LoVo (cell line): Measurements from ENCODE around the gene ARCN1.

ENCODE experiments used
- DNase-seq: peaks from one replicate; pipeline ENCODE4 v3.0.0-alpha.2; 2016; ENCODE audit warnings: low spot score

The ARCN1 gene

DNA sequence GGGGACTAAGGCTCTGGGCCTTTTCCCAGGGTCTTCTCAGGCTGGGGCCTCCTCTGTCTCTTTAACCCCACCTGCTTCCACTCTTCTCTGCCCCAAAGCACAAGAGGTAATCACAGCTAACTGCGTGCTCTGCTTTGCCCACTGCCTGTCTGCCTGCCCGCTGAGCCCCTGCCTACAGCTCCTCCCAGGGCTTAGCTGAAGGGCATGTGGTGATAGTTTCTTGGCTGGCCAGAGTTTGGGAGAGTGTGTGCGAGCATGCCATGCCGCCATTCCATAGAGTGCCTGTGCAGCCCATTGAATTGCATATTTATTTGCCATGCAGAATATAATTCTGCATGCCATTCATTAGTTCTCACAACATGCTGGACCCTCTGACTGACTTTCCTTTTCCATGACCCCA, 67.7 kb downstream of the ARCN1 start:
- no peak for DNase-seq

DNA sequence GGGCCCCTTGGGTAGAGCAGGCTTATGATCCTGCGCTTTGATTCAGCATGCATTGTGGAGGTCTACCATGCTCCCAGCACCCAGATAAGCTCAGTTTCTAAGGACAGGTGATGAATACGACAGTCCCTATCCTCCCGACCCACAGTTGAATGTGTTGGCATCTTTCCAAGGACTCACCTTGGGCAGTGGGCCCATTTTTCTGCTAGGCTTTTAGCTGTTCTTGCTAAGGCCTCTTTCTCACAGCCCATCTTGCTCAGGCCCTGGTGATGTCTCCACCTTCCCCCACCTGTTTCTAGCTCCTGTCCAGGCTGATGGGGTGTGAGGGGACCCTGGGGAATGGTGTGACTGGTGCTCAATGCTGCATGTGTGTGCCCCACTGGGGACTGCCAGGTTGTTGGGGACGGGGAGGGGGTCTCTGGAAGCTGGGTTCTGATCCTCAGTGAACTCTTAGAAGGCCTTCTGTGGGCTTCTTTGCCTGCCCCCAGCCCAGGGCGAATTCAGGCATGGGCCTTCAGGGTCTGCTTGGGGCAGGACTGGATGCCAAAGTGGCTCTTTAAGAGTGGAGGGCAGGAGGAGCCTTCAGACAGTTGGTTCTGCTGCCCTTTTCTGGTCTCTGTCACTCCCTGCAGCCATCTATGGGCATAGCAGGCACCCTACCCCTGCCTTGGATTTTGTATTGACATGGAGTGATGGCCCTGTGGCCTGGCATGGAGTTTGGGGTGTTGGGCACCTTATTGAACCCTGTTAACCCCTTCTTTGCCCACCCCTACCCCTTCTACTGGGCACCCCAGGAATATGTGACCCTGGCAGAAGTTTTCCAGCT, 68.3 kb downstream of the ARCN1 start:
- no peak for DNase-seq

DNA sequence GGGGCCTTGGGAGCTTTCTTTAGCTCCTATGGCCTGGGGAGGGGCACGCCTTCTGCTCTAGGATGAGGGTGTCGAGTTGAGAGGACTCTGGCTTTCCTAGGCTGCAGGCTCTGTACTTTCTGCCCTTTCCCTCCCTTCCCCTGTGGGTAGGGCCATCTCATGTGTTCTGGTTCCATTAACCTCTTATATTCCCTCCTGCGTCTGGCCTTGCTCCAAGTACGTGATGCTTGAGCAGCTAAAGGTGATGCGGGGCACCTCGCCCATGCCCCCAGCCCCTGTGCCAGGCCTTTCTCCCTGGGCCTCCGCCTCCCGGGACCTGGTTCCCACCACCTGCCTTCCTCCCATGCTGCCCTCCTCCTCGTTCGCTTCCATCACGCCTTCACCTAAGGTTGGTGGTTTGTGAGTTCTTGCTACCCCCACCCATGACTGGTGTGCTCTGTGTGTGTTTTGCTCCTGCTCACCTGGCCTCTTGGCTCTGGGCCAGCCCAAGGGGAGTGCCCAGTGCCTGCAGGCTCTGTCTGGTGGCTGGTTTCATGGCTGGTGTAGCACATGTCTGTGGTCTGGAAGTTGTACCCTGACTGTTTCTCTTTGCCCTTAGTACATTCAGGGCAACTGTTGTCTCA, 69.3 kb downstream of the ARCN1 start:
- no peak for DNase-seq

DNA sequence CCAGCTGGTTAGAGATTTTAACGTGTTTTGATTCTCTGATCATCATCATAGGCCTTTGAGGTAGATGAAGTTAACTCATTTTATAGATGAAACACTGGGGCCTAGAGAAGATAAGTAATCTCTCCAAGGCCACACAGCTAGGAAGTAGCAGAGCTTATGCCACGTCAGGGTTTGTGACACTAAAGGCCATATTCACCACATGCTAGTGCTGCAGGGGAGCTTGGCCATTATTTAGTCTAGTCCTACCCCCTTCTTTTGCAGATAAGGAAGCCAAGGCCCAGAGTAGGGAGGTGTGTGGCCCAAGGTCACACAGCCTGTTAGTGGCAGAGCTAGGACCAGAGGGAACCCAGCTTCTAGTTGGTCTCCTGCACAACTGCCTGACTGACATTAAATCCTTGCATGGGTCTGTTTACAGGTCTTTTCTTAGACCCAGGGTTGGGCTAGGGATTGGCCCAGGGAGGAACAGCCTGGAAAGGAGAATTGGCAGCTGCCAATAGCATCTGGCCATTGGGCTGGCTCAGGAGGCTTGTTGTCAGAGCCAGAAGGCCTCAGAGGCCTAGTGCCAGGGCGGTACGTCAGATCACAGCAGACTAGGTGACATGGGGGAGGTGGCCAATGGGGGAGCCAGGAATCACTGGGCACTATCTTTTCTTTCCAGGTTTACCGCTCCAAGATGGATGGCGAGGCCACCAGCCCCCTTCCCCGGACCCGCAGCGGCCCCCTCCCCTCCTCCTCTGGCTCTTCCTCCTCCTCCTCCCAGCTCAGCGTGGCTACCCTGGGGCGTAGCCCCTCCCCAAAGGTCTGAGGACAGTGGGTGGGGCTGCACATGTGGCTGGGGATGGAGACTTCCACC, 71.2 kb downstream of the ARCN1 start:
- no peak for DNase-seq

DNA sequence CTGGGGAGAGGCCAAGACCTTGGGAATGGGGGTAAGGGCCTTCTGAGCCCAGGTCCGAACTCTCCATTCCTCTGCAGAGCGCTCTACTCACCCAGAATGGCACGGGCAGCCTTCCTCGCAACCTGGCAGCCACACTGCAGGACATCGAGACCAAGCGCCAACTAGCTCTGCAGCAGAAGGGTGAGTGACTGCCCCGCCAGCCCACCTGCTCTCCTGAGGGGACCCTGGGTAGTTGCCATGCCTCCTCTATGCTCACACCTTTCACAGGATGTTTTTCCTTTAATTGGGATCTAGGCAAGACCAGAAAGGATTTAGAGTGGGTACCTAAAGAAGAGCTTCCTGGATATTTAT, 71.8 kb downstream of the ARCN1 start:
- no peak for DNase-seq

DNA sequence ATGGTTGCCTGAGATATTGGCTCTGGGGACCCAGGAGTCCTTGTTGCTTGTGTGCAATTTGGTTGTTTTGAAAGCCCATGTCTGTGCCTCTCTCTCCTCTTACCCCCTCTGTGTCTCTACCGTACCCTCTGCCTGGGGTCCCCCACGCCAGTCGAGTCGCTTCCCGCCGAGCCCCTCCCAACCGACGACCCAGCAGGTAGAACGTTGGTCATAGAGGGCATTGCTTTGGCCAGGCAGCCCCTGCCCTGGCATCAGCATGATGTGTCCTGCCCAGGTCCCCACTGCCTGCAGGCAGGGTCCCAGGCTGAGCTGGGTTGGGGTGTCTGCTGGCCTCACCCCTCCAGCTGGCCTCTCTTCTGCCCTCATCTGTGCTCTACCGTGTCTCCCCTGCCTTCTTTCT, 72.3 kb downstream of the ARCN1 start:
- no peak for DNase-seq

DNA sequence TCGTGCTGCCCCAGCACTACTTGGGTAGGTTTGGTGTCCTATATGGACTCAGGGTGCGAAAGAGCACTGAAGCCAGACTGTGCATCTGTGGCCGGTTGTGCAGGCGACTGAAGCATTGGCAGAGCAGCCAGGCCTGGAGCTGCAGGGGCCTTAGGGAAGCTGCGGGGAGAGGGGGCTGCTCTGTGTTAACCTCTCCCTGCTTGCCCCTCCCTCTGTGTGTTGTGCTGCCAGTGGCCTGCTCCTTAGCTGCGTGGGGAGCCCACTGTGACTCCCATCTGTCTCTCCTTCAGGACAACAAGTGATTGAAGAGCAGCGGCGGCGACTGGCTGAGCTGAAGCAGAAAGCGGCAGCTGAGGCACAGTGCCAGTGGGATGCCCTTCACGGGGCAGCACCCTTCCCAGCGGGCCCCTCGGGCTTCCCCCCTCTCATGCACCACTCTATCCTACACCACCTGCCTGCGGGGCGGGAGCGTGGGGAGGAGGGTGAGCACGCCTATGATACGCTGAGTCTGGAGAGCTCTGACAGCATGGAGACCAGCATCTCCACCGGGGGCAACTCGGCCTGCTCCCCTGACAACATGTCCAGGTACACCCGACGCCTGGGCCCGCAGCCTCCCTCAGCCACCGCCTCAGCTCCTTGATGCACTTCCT, 73.0 kb downstream of the ARCN1 start:
- DNase-seq: no peak

DNA sequence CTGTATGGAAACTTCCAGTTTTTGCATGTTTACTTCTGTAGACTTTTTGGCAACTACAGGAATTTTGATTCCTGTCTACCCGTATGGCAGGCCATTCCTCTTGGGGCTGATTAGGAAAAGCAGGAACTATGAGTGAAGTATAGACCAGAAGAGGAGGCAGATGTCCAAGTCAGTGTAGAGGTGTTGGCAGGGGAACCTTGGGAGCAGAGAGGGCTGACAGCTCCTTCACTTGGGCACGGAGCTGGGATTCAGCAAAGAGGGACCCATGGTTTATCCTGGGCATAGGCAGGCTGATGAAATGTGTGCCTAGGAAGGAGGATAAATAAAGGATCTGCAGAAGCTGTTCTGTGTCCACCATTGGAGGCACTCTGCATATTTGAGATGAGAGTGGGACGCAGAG, 74.2 kb downstream of the ARCN1 start:
- DNase-seq: no peak

DNA sequence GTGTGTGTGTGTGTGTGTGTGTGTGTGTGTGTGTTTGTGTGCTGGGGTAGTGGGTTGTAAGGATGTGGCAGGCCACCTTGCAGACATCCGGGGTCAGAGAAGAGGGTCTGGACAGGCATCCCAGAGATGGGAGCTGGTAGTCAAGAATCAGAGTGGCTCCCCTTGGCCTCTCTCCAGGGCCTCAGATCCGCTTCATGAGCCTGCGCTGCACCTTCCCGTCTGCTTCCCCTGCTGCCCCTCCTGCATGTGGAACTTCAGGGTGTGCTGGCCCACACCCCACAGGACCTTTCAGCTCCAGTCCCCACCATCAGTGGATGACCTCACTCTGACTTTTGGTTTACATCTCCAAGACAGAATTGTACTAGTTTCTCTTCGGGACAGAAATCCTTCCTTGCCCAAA, 76.1 kb downstream of the ARCN1 start:
- DNase-seq: no peak

DNA sequence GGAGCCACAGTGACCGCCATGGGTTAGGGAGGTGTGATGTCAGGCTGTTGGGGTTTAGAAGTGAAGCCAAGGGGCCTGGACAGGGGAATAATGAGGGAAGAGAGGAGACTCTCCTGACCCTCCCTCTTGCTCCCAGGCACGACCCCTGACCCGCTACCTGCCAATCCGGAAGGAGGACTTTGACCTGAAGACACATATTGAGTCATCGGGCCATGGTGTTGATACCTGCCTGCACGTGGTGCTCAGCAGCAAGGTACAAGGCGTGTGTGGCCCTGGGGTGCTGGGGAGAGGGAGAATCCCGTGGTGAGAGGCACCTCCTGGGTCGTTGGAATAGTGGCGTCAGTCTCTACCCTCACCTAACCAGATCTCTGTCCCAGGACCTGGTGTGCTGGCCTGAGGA, 77.7 kb downstream of the ARCN1 start:
- no peak for DNase-seq

DNA sequence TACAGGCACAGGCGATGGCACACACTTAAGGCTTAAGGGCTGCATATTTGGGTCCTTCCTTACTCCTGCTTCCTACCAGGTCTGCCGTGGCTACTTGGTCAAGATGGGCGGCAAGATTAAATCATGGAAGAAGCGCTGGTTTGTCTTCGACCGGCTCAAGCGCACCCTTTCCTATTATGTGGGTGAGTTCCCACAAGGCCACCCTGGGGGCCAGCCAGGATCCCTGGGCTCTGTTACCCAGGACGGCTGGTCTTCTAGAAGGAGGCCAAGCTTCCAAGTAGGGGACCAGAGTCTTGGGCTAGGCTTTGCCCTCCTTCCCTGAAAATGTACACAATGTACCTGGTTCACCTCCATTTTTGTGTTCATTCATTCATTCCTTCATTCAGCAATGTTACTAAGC, 78.2 kb downstream of the ARCN1 start:
- no peak for DNase-seq

DNA sequence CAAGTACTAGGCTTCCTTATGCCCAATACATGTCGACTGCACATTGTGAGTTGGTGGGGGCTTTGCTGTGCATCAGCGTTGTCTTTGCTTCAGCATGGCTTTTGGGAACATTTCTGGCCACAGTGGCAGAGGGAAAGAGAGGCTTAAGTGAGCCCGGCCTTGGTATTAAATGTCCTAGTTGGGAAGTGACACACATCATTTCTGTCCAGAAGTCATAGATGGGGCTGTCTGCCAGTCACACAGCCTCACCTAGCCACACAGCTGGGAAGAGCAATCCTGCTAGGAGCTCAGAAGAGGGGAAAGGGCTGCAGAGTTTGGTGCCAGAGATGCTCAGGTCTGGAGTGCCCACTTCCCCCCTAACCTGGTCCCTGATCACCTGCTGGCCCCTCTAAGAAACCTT, 79.6 kb downstream of the ARCN1 start:
- no peak for DNase-seq
